Karpas-422 (cell line): ENCODE data around the gene NEK7. TPM values are rescaled to one million over a fixed set of nuclear protein-coding genes. Genes with fewer than 3 reads are reported as not detected.
"Not testable (repeated sequence)": the region's sequence is repeated elsewhere in the genome, so short reads cannot be mapped to it uniquely, and the experiment has no call there.

Experiments
- DNase-seq: peaks from one replicate; pipeline ENCODE4 v3.0.0-alpha.2; 2015
- H2AFZ ChIP-seq: fragments of 200-600 bp; sonication (generic); 2 replicates; pipeline ENCODE4 v1.6.1; 2014; ENCODE audit warnings: antibody characterized with exemption, low read length, mixed read lengths
- H3K27ac ChIP-seq: fragments of 200-600 bp; sonication (generic); 2 replicates; pipeline ENCODE4 v1.5.1; 2014; ENCODE audit warnings: mild to moderate bottlenecking, low read length, moderate library complexity
- H3K27me3 ChIP-seq: fragments of 200-600 bp; sonication (generic); 2 replicates; pipeline ENCODE4 v1.6.1; 2014; ENCODE audit warnings: low read length, mixed read lengths
- H3K36me3 ChIP-seq: fragments of 200-600 bp; sonication (generic); 2 replicates; pipeline ENCODE4 v1.6.1; 2014; ENCODE audit warnings: low read length, mixed read lengths; ENCODE audit not compliant: insufficient read depth
- H3K4me1 ChIP-seq: fragments of 200-600 bp; sonication (generic); 2 replicates; pipeline ENCODE4 v1.6.1; 2014; ENCODE audit warnings: mild to moderate bottlenecking, low read length, mixed read lengths
- H3K4me2 ChIP-seq: fragments of 200-600 bp; sonication (generic); 2 replicates; pipeline ENCODE4 v1.6.1; 2014; ENCODE audit warnings: low read length, low read depth, mild to moderate bottlenecking; ENCODE audit not compliant: poor library complexity, severe bottlenecking
- H3K4me3 ChIP-seq: fragments of 200-600 bp; sonication (generic); 2 replicates; pipeline ENCODE4 v1.5.1; 2014; ENCODE audit warnings: mild to moderate bottlenecking, antibody characterized with exemption, low read length, mixed read lengths
- H3K79me2 ChIP-seq: fragments of 200-600 bp; sonication (generic); 2 replicates; pipeline ENCODE4 v1.6.1; 2014; ENCODE audit warnings: mild to moderate bottlenecking, low read length, mixed read lengths
- H3K9ac ChIP-seq: fragments of 200-600 bp; sonication (generic); 2 replicates; pipeline ENCODE4 v1.6.0; 2014; ENCODE audit warnings: low read length
- H3K9me2 ChIP-seq: fragments of 200-600 bp; sonication (generic), shearing (Covaris generic); replicated peaks from 2 replicates; pipeline ENCODE4 v1.6.0; 2014; ENCODE audit warnings: mild to moderate bottlenecking, low read length, moderate library complexity; ENCODE audit not compliant: insufficient read depth
- H3K9me3 ChIP-seq: fragments of 300-700, 200-600 bp; sonication (generic); 2 replicates; pipeline ENCODE4 v1.6.1; 2014; ENCODE audit warnings: low read length, mixed read lengths
- H4K20me1 ChIP-seq: fragments of 200-600 bp; sonication (generic); 2 replicates; pipeline ENCODE4 v1.6.1; 2014; ENCODE audit warnings: mild to moderate bottlenecking, antibody characterized with exemption, low read length, low read depth; ENCODE audit not compliant: insufficient read depth
- total RNA-seq: library from RNA; depleted of rRNA; stranded (reverse); fragments of >200 nt; shearing (Covaris generic); gene quantifications from 2 replicates; pipeline ENCODE4 v1.2.3, GENCODE V29; 2014; ENCODE audit warnings: low replicate concordance

NEK7 gene
- total RNA-seq, 1 experiment from 2014 or later: 133 TPM

- not testable (repeated sequence) for H3K36me3 ChIP-seq, H3K4me3 ChIP-seq, H3K9ac ChIP-seq, H3K9me2 ChIP-seq, DNase-seq, H3K27me3 ChIP-seq, H2AFZ ChIP-seq, H3K4me2 ChIP-seq, H3K9me3 ChIP-seq, H4K20me1 ChIP-seq, H3K27ac ChIP-seq
- peaks cover 72% of the 10 kb centered on the region for H3K79me2 ChIP-seq
- H3K4me1 ChIP-seq: peaks cover 12% of the 10 kb centered on the region
Observed at GRCh38 chr1:198227454-198227853, 70.7 kb downstream of the NEK7 start.

- DNase-seq: no peak
- H3K9me3 ChIP-seq: peaks cover 3% of the 10 kb centered on the region; the same call in 1 of the 2 replicates
- H3K27ac ChIP-seq: no peak overlapping the region
- H3K4me3 ChIP-seq: no peak overlapping the region
- no peaks in the 10 kb centered on the region for H3K9me2 ChIP-seq
- no peak overlapping the region for H3K9ac ChIP-seq
- H4K20me1 ChIP-seq: no peaks in the 10 kb centered on the region
- H3K4me2 ChIP-seq: no peak overlapping the region
- H2AFZ ChIP-seq: no peak overlapping the region
- H3K36me3 ChIP-seq: peaks cover 8% of the 10 kb centered on the region
- H3K79me2 ChIP-seq: peaks cover 66% of the 10 kb centered on the region
- peaks cover 13% of the 10 kb centered on the region for H3K4me1 ChIP-seq
- H3K27me3 ChIP-seq: no peaks in the 10 kb centered on the region
Observed at GRCh38 chr1:198228925-198229324, 72.1 kb downstream of the NEK7 start.

DNA sequence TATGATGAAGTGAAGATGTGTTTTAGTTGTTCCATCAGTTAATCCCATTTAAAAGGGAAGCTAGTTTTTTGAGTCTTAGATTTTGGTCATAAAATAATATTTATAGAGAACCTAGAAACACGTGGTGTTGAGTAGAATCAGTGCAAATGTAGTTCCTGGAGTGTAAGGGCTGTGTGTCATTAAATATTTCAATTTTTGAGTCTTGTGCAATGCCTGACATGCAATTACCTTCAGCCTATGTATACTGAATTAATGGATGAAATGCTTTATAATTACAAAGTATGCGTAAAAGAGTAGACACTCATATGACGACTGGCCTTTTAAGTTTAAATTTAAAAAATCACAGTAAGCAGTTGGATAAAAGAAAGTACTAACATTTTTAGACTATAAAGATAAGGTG is 75.0 kb downstream of the NEK7 start:
- DNase-seq: no peak
- Histone ChIP-seq H3K27me3 (no peaks in the 10 kb centered on the region), H3K79me2 (peaks cover 72% of the 10 kb centered on the region), H3K9ac (no peak overlapping the region), H3K27ac (no peak overlapping the region; the same call in 1 of the 2 replicates), H3K4me1 (peaks cover 16% of the 10 kb centered on the region), H3K9me2 (no peaks in the 10 kb centered on the region), H3K4me2 (no peak overlapping the region), H3K36me3 (peaks cover 21% of the 10 kb centered on the region), H3K4me3 (no peak overlapping the region), H2AFZ (no peak overlapping the region), H4K20me1 (no peaks in the 10 kb centered on the region), H3K9me3 (no peaks in the 10 kb centered on the region; the same call in 1 of the 2 replicates)

- no peak overlapping the region for H3K4me2 ChIP-seq
- H3K4me3 ChIP-seq: no peak overlapping the region
- peaks cover 78% of the 10 kb centered on the region for H3K79me2 ChIP-seq
- H3K27me3 ChIP-seq: no peaks in the 10 kb centered on the region
- H3K9me2 ChIP-seq: no peaks in the 10 kb centered on the region
- no peaks in the 10 kb centered on the region; the same call in 1 of the 2 replicates for H3K9me3 ChIP-seq
- H3K4me1 ChIP-seq: peaks cover 16% of the 10 kb centered on the region
- H3K27ac ChIP-seq: no peak overlapping the region; the same call in 1 of the 2 replicates
- DNase-seq: no peak
- peaks cover 21% of the 10 kb centered on the region for H3K36me3 ChIP-seq
- H3K9ac ChIP-seq: no peak overlapping the region
- H2AFZ ChIP-seq: no peak overlapping the region
- H4K20me1 ChIP-seq: no peaks in the 10 kb centered on the region
Observed at GRCh38 chr1:198232378-198232777, 75.6 kb downstream of the NEK7 start.

DNA sequence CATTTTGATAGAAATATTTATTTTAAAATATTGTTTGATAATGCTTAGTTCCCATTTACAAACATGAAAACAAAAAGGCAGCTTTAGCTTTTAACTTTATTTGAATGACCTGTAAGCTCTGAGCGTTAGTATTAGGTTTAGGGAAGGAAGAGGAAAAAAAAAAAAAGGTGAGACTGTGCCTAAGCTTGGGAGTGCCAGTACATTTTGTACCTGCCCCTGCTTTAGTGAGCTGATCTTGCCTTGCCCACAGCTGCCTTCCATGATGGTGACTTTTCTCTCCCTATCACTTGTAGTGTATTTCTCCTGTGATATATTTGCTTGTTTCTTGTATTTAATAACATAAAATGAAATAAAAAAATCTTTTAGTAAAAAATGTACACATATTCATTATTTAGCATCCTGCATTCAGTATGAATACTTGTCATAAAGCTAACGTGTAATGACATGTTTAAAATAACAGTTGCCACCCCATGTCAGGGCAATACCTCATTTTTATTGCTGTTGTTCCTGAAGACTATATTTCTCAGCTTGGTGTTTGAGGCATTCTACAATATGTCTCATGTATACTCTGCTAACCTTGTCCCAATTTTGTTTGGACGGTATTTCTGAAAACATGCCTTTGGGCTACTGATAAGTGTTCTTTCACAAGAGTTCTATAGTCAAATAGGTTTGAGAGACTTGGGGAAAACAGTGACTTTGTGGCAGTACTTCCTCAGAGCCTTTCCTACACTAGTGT is 76.3 kb downstream of the NEK7 start:
- Histone ChIP-seq H3K4me2 (no peak overlapping the region), H3K27ac (no peak overlapping the region), H2AFZ (no peak overlapping the region), H3K36me3 (peaks cover 21% of the 10 kb centered on the region), H3K9me3 (no peaks in the 10 kb centered on the region; the same call in 1 of the 2 replicates), H3K4me1 (peaks cover 16% of the 10 kb centered on the region), H3K27me3 (no peaks in the 10 kb centered on the region), H3K79me2 (peaks cover 85% of the 10 kb centered on the region), H4K20me1 (no peaks in the 10 kb centered on the region), H3K9ac (no peak overlapping the region), H3K4me3 (no peak overlapping the region), H3K9me2 (no peaks in the 10 kb centered on the region)
- no peak for DNase-seq

GRCh38 chr1:198234520-198235251 is 77.9 kb downstream of the NEK7 start:
- H3K79me2 ChIP-seq: peaks cover 91% of the 10 kb centered on the region
- no peaks in the 10 kb centered on the region for H4K20me1 ChIP-seq
- H3K4me1 ChIP-seq: peaks cover 16% of the 10 kb centered on the region
- H3K9me3 ChIP-seq: no peaks in the 10 kb centered on the region; the same call in 1 of the 2 replicates
- H3K4me3 ChIP-seq: no peak overlapping the region
- H3K36me3 ChIP-seq: peaks cover 21% of the 10 kb centered on the region
- no peaks in the 10 kb centered on the region for H3K27me3 ChIP-seq
- no peak for DNase-seq
- H2AFZ ChIP-seq: no peak overlapping the region
- no peak overlapping the region for H3K27ac ChIP-seq
- no peak overlapping the region for H3K9ac ChIP-seq
- H3K9me2 ChIP-seq: no peaks in the 10 kb centered on the region
- H3K4me2 ChIP-seq: no peak overlapping the region

- Histone ChIP-seq H3K27me3 (no peaks in the 10 kb centered on the region), H3K36me3 (peaks cover 16% of the 10 kb centered on the region; the same call in 1 of the 2 replicates), H3K4me1 (peaks cover 3% of the 10 kb centered on the region; the same call in 1 of the 2 replicates), H3K27ac (no peak overlapping the region), H3K9me2 (no peaks in the 10 kb centered on the region), H3K4me2 (no peak overlapping the region), H3K4me3 (no peak overlapping the region), H2AFZ (no peak overlapping the region), H3K9me3 (no peaks in the 10 kb centered on the region; the same call in 1 of the 2 replicates), H3K9ac (no peak overlapping the region), H3K79me2 (peaks cover 94% of the 10 kb centered on the region), H4K20me1 (no peaks in the 10 kb centered on the region)
- DNase-seq: no peak
Observed at GRCh38 chr1:198238121-198238520, 81.3 kb downstream of the NEK7 start.

- Histone ChIP-seq H3K36me3 (no peaks in the 10 kb centered on the region), H3K9ac (no peak overlapping the region), H4K20me1 (no peaks in the 10 kb centered on the region), H3K79me2 (peaks cover 96% of the 10 kb centered on the region), H3K9me2 (no peaks in the 10 kb centered on the region), H3K27ac (no peak overlapping the region), H3K9me3 (no peaks in the 10 kb centered on the region), H2AFZ (no peak overlapping the region), H3K4me1 (no peaks in the 10 kb centered on the region), H3K27me3 (no peaks in the 10 kb centered on the region), H3K4me2 (no peak overlapping the region), H3K4me3 (no peak overlapping the region)
- DNase-seq: no peak
Observed at GRCh38 chr1:198241553-198241952, 84.8 kb downstream of the NEK7 start.
